Spleen (tissue), 11 donors: ENCODE data around the gene LRRTM4. TPM values are rescaled to one million over a fixed set of nuclear protein-coding genes. Genes with fewer than 3 reads are reported as not detected.

Experiments
- DNase-seq: peaks from one replicate; pipeline ENCODE4 v3.0.0-alpha.2; 2020
- H3K27ac ChIP-seq, 8 donors: fragments of 200-600 bp; sonication (generic) in 7 of 8; 1 replicate in 4 of 8; 2 replicates in 4 of 8; pipeline versions ENCODE4 v1.5.0 to v1.8.0; 2016 to 2021; ENCODE audit warnings: inconsistent platforms in 4 of 8, mild to moderate bottlenecking in 4 of 8, moderate library complexity in 1 of 8
- H3K27me3 ChIP-seq, 7 donors: fragments of 200-600 bp; sonication (generic) in 6 of 7; replicated peaks in 1 of 7; 1 replicate in 4 of 7; 2 replicates in 3 of 7; pipeline versions ENCODE4 v1.5.0 to v1.8.0; 2016 to 2021; ENCODE audit warnings: inconsistent platforms in 3 of 7, mild to moderate bottlenecking in 1 of 7
- H3K36me3 ChIP-seq, 6 donors: fragments of 200-600 bp; sonication (generic) in 5 of 6; 1 replicate in 4 of 6; 2 replicates in 2 of 6; pipeline versions ENCODE4 v1.5.0 to v1.8.0; 2016 to 2021; ENCODE audit warnings: inconsistent platforms in 2 of 6
- H3K4me1 ChIP-seq, 6 donors: fragments of 200-600 bp; sonication (generic) in 5 of 6; 1 replicate in 3 of 6; 2 replicates in 3 of 6; pipeline versions ENCODE4 v1.5.0 to v1.8.0; 2016 to 2021; ENCODE audit warnings: inconsistent platforms in 3 of 6
- H3K4me3 ChIP-seq, 8 donors: fragments of 200-600 bp; sonication (generic) in 7 of 8; 1 replicate in 4 of 8; 2 replicates in 4 of 8; pipeline versions ENCODE4 v1.5.0 to v1.8.0; 2016 to 2021; ENCODE audit warnings: inconsistent platforms in 4 of 8, mild to moderate bottlenecking in 4 of 8, moderate library complexity in 2 of 8
- H3K9me3 ChIP-seq, 8 donors: fragments of 200-600 bp; sonication (generic) in 7 of 8; 1 replicate in 4 of 8; 2 replicates in 4 of 8; pipeline versions ENCODE4 v1.5.0 to v1.8.0; 2016 to 2021; ENCODE audit warnings: inconsistent platforms in 4 of 8
- CTCF ChIP-seq, 11 experiments: fragments of 200-600 bp in 7 of 11; fragments of 450-650 bp in 4 of 11; sonication (generic) in 4 of 11; IDR thresholded peaks in 8 of 11; conservative IDR thresholded peaks in 3 of 11; 1 replicate in 7 of 11; 2 replicates in 4 of 11; pipeline versions ENCODE4 v1.4.0 to v1.8.0; 2016 to 2021; ENCODE audit warnings: antibody characterized with exemption in 11 of 11, inconsistent platforms in 4 of 11, mild to moderate bottlenecking in 1 of 11
- POLR2A ChIP-seq, 3 donors: fragments of 450-650 bp; IDR thresholded peaks; one replicate each; pipeline ENCODE4 v1.5.1; 2017; ENCODE audit warnings: antibody characterized with exemption in 3 of 3, mild to moderate bottlenecking in 1 of 3
- POLR2AphosphoS5 ChIP-seq, 3 donors: sonication (generic); formaldehyde crosslinking; IDR thresholded peaks; one replicate each; pipeline ENCODE4 v1.5.1; 2017; ENCODE audit warnings: antibody characterized with exemption in 3 of 3
- WGBS, 5 donors: extraction: QIAGEN DNeasy Blood & Tissue Kit in 3 of 5; methylation state at CpG; one replicate each; pipeline versions ENCODE4 v1.1.5 to v1.1.7; 2013 to 2018; 5-methylcytosine and 5-hydroxymethylcytosine counted together
- intact Hi-C: fragments of 100-400 bp; cut with DNase I; formaldehyde crosslinking; loops from one replicate; pipeline ENCODE4 v1.15.0; 2023; ENCODE audit warnings: low total_unique reads
- polyA plus RNA-seq, 3 donors: library from polyadenylated mRNA; stranded (reverse); fragments of 200-250 nt; gene quantifications; one replicate each; pipeline ENCODE4 v1.2.1, GENCODE V29; 2013
- total RNA-seq, 7 donors: library from RNA; depleted of rRNA in 3 of 7; stranded (reverse); fragments of >200 nt in 3 of 7; fragmentation: NEBNext Ultra II Directional in 4 of 7; extraction: Animal tissue kit (Norgen Biotek cat#: 25700) in 4 of 7; gene quantifications; one replicate each; pipeline versions ENCODE4 v1.1.0 to v1.2.1, GENCODE V29; 2016 to 2021
- donor health status: healthy with polysubstance abuse.
- donor health status: DM: no; HTN: no; CAD: no; lungs with moderate emphysema.
- donor health status: DM: no; HTN: no; CAD: no.
- donor health status: Bipolar disorder and iron deficiency.
- donor health status: healthy.
- donor health status: DM: no; HTN: no; CAD: no.
- donor health status: DM: yes; HTN: yes; CAD: no.

LRRTM4 gene
- total and polyA plus RNA-seq, 10 donors = 0.03 to 0.33 (median 0.14) TPM; not detected in 5

DNA sequence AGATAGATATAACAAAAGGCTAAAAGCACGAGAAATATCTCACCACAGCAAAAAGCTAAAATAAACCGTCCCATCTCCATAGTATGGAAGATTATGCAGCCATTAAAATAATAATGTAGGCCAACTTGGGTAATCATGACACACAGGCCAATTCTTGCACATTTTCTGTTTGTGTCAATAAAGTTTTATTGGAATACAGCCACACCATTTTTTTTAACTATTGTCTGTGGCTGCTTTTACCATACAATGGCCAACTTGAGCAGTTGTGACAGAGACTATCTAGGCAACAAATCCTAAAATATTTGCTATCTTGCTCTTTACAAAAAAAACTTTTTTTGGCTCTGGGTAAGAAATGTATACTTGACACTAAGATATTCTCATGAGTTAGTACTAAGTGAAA is 212.5 kb downstream of the LRRTM4 start:
- H3K9me3 ChIP-seq = peaks cover 0 to 7% (median 0%) of the 10 kb centered on the region in 8 donors
- intact Hi-C loops = no loop called here
- H3K36me3 ChIP-seq = no peaks in the 10 kb centered on the region
- no peak overlapping the region for H3K27ac ChIP-seq
- TF ChIP-seq POLR2AphosphoS5 (IDR thresholded peaks at IDR 0.05) (no peak), POLR2A (IDR thresholded peaks at IDR 0.05) (no peak), CTCF (IDR thresholded peaks at IDR 0.05 in 8 of 11, conservative IDR thresholded peaks at IDR 0.05 in 3 of 11) (no peak)
- no peaks in the 10 kb centered on the region for H3K27me3 ChIP-seq
- H3K4me3 ChIP-seq = no peak overlapping the region
- no peaks in the 10 kb centered on the region for H3K4me1 ChIP-seq
- DNase-seq = no peak
- 53 to 93% (median 66%) methylated on average over 2 of the region's 2 CpGs for WGBS, 5 donors

GRCh38 chr2:77301441-77301840 is 220.7 kb downstream of the LRRTM4 start:
- Histone ChIP-seq H3K27ac (no peak overlapping the region), H3K27me3 (no peaks in the 10 kb centered on the region), H3K9me3 (peaks cover 0 to 3% (median 0%) of the 10 kb centered on the region in 8 donors), H3K4me3 (no peak overlapping the region), H3K36me3 (no peaks in the 10 kb centered on the region), H3K4me1 (no peaks in the 10 kb centered on the region)
- WGBS, 5 donors = 56 to 72% (median 61%) methylated on average over 1 of the region's 1 CpG
- TF ChIP-seq CTCF (IDR thresholded peaks at IDR 0.05 in 8 of 11, conservative IDR thresholded peaks at IDR 0.05 in 3 of 11) (no peak), POLR2A (IDR thresholded peaks at IDR 0.05) (no peak), POLR2AphosphoS5 (IDR thresholded peaks at IDR 0.05) (no peak)
- no peak for DNase-seq
- intact Hi-C loops = no loop called here

DNA sequence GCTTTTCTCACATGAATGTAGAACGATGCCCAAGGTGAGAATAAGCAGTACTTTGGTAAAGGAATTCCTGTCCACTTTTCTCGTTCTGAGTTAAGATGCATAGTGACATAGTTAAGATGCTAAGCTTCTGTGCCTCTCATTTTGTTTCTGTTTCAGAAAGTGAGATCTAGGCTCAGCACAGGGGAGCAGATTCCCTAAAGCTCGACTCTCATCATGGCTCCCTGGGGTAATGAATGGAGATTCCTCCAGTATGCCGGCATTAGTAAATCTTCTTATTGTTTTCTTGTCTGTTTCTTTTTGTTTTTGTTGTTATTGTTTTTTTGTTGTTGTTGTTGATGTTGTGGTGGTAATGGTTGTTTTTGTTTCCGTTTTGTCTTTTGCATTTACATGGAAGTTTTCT is 225.4 kb downstream of the LRRTM4 start:
- intact Hi-C loops = no loop called here
- Histone ChIP-seq H3K27me3 (no peaks in the 10 kb centered on the region), H3K9me3 (peaks cover 0 to 6% (median 0%) of the 10 kb centered on the region in 8 donors), H3K27ac (no peak overlapping the region), H3K4me1 (no peaks in the 10 kb centered on the region), H3K36me3 (no peaks in the 10 kb centered on the region), H3K4me3 (no peak overlapping the region)
- no peak for DNase-seq
- WGBS, 5 donors = 78 to 88% (median 80%) methylated on average over 5 of the region's 5 CpGs
- TF ChIP-seq POLR2AphosphoS5 (IDR thresholded peaks at IDR 0.05) (no peak), POLR2A (IDR thresholded peaks at IDR 0.05) (no peak), CTCF (IDR thresholded peaks at IDR 0.05 in 8 of 11, conservative IDR thresholded peaks at IDR 0.05 in 3 of 11) (no peak)

DNA sequence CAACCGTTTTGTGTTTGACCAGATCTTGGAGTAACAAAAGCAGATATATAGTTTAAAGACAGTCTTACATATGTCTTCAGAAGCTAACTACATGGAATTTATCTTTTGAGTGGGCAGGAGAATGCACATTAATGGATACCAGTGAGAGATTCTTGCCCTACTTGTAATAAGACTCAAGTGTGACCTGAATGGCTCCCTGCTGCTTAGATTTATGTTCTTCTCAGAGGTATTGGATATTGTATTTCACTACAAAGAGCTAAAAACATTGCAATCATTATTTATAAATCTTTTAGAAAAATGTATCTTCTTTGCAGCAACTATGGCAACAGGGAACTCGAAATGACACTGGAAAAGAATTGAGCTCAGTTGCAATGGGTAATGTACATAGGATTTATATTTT is 227.7 kb downstream of the LRRTM4 start:
- intact Hi-C loops = no loop called here
- no peaks in the 10 kb centered on the region for H3K27me3 ChIP-seq
- no peak overlapping the region for H3K4me3 ChIP-seq
- DNase-seq = no peak
- H3K27ac ChIP-seq = no peak overlapping the region
- WGBS, 5 donors = 57 to 83% (median 67%) methylated on average over 2 of the region's 2 CpGs
- no peaks in the 10 kb centered on the region for H3K36me3 ChIP-seq
- TF ChIP-seq POLR2A (IDR thresholded peaks at IDR 0.05) = no peak
- no peak for TF ChIP-seq CTCF (IDR thresholded peaks at IDR 0.05 in 8 of 11, conservative IDR thresholded peaks at IDR 0.05 in 3 of 11)
- TF ChIP-seq POLR2AphosphoS5 (IDR thresholded peaks at IDR 0.05) = no peak
- H3K9me3 ChIP-seq = peaks cover 0 to 6% (median 0%) of the 10 kb centered on the region in 8 donors
- H3K4me1 ChIP-seq = no peaks in the 10 kb centered on the region
